NCI-H524 (cell line): ENCODE data around the gene MTFP1.
A peak's percentile ranks its signal among the peaks of the same experiment; 100 is the strongest.
"Not testable (repeated sequence)": the region's sequence is repeated elsewhere in the genome, so short reads cannot be mapped to it uniquely, and the experiment has no call there.

ENCODE experiments used
- DNase-seq, 2 experiments: peaks; one replicate each; lab custom pipeline; 2025; lab: John Stamatoyannopoulos, UW

MTFP1 gene

GRCh38 chr22:30425616-30426387, at the start of gene MTFP1:
Gene MTFP1 (plus strand): TSS chr22:30425768. CDS start chr22:30425880, 112 bp downstream.
- DNase-seq = peak; percentile 17 to 82

DNA sequence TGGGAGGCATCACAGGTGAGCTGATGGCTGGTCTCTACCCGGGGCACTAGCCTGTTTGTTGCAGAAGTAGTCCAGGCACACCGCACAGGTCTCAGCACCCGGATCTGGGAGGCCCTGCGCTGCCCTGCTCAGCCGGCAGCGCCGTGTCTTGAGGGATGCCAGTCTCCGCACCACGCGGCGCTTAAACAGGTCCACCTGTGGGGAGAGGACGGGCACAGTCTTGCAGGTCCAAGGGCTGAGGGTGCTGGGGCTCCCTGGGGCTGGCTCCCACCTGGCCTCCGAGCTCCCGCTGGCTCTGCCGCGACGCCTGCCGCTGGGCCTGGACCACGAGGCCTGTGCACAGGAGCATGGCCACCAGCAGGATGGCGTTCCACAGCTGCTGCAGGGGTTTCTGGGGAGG, 45.6 kb upstream of the MTFP1 start:
- no peak for DNase-seq

- DNase-seq = no peak
Observed at GRCh38 chr22:30381264-30381663, 44.3 kb upstream of the MTFP1 start.

- no peak for DNase-seq
Observed at GRCh38 chr22:30382340-30382739, 43.2 kb upstream of the MTFP1 start.

DNA sequence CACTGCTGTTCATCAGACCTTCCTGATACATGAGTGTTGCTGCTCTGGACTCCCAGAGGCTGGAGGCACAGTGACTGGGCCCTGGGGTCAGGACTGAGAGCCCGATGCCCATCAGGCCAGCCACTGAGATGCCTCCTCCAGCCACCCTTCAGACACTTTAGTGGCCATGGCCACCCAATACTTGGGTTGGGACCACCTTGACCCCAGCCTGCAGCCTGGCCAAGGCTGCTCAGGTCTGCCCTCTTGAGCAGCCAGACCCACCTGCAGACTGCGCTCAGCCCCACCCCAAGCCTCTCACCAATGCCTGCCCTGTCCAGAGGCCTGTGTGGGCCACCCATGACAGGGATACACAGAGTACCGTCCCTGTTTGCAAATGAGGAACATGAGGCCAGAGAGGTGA, 42.5 kb upstream of the MTFP1 start:
- no peak for DNase-seq

- no peak for DNase-seq
Observed at GRCh38 chr22:30385942-30386341, 39.6 kb upstream of the MTFP1 start.

GRCh38 chr22:30386608-30386959, 39.0 kb upstream of the MTFP1 start:
- DNase-seq = no peak

DNA sequence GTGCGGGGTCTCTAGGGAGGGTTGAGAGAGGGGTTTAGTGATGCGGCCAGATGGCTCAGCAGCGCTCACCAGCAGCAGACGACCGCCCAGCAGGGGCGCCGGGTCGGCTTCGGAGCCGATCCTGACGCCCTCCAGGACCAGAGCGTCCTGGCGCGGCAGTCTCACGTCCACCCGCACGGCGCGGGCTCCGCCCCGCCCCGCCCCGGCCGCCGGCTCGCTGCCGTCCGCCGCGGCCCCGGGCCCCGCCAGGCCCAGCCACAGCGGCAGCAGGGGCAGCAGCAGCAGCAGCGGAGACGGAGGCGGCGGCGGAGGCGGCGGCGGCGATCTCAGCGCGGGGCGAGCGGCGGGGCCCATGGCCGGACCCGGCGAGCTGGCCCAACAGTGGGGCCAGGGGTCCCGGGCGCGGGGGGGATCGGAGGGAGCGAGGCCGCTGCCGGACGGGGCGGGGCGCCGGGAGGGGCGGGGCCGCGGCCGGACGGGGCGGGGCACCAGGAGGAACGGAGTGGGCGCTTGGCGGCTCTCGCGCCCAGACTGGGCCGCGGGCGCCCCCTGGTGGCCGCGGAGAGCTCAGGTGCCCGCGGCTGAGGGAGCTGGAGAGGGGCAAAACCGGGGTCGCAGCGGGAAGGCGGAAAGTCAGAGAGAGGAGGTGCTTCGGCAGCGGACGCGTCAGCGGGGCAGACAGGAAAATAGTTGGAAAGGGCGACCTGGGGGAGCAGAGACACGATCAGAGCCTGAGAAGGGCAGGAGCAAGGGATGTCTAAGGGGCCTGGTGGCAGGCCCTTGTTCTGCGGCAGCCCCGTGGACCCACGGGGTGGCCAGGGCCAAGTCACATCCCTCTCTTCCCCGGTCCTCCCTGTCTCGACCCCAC, 38.4 kb upstream of the MTFP1 start, which contains the start of gene RNF215:
TSS of gene RNF215 (minus strand) at position 452 of the 868 bp plus-strand sequence. CDS start at position 354, 98 bp downstream.
- peak; percentile 87 to 93 for DNase-seq

GRCh38 chr22:30390974-30391691, 34.4 kb upstream of the MTFP1 start:
- DNase-seq = peak; percentile 86 to 94

GRCh38 chr22:30392661-30393321, 32.8 kb upstream of the MTFP1 start:
- peak; percentile 84 to 93 for DNase-seq

DNA sequence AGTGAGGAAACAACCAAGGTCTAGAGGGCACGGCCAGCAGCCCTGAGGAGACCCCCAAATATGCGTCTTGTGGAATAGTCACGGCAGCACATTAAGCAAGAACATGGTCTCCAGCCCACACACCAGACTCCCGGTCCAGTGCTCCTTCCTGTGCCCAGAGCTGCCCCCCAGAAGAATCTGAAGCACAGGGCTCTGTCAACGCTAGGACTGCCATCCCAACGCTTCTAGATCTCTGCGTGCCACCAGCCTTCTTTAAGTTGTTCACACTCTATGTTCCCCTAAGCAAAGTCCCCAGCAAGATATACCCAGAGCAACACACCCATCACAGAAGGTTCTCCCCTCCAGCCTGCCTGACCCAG, 32.3 kb upstream of the MTFP1 start:
- no peak for DNase-seq

GRCh38 chr22:30393885-30394284, 31.7 kb upstream of the MTFP1 start:
- no peak for DNase-seq

DNA sequence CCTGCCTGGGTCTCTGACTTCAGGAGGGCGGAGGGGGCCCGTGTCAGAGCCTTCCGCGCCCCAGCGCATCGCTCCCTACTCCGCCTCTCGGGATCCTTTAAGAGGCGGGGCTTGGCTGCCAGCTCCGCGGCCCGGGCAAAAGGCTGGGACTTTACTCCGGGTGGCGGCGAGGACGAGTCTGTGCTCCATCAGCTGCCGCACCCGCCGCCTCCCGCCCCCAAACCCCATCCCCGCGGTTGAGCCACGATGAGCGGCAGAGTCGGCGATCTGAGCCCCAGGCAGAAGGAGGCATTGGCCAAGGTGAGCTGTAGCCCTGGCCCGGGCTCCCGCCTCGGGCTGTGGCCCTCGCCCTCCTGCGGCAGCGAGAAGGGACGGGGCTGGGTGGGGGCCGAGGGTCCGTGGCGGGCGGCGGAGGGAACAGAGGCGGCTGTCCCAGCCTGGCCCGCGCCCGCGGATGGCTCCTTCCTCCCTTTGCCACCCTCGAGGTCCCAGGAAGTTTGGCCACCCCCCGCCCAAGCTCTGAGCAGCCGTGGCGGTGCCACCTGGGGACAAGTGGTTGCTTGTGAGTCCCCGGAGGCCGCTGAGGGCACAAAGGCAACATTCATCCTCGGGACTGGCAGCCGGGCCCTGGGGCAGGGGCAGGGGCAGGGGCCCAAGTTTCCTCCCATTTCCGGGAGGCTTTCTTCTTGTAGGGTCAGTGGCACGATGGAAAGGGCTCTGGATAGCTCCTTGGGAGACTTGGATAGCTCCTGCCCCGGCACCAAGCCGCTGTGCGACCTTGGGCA, 28.5 kb upstream of the MTFP1 start, which contains the start of gene SEC14L2:
TSS of gene SEC14L2 (plus strand) at position 148 of the 785 bp plus-strand sequence. CDS start at position 247, 99 bp downstream.
- DNase-seq = peak; percentile 57 to 75

DNA sequence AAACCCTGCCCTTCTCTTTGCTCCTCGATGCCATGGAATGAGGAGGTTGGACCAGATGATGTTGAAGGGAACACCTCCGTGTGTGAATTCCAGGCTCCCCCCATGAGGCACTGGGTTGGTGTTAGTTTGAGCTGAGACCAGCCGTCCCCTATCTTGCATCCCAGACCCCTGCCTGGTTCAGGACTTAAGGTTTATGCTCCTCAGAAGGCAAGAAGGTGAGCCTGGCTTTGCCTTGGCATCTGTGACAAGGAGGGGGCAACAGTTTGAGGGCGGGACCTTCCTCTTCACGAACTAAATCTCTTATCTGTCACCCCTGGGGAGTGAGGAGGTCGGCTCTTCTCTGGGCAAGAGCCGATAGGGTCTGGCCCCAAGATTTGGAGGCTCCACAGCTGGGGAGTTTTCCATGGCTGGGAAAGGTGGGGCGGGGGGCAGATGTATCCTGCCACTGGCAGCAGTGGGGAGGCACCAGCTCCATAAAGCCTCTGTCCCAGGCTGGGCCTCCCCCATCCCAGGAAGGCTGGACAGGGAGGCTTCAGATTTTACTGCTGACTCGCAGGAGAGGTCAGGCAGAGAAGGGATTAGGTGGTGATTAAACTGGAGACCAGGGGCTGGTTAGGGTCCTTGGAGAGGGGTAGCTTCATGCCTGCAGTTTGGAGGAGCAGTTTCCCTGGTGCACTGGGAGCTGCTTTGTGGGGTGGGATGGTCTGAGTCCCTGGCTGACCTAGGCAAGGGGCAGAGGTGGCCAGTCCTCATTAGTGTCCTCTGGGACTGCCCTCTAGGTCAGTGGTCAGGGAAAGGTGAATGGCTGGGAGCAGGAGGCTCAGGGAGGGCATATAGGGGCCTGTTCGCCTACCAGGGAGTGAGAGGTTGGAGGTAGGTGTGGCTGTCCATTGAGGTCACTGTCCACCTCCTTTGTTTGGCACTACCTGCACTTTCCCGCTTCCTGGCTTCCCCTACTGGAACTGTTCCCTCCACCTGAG, 27.6 kb upstream of the MTFP1 start:
- DNase-seq = peak in 1 of 2 experiments; percentile 39

GRCh38 chr22:30398685-30399680, 26.6 kb upstream of the MTFP1 start:
- DNase-seq = no peak

DNA sequence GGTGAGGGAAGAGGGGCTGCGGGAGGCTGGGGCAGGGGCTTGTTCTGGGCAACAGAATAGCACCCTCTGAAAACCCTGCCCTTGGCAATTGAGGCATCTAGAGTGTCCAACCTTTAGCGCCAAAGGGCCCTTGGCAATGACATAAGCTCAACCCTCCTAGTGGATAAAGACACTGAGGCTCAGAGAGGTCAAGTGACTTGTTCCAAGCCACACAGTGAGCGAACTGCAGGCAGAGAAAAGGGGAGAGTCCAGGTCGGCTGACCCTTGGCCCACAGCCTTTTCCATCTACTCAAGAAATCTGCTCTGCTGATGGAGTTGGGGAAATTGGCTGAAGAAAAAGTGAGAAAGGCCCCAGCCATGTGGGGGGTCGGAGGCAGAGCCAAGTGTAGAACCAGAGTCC, 25.9 kb upstream of the MTFP1 start:
- DNase-seq = no peak

- no peak for DNase-seq
Observed at GRCh38 chr22:30400159-30400558, 25.4 kb upstream of the MTFP1 start.

DNA sequence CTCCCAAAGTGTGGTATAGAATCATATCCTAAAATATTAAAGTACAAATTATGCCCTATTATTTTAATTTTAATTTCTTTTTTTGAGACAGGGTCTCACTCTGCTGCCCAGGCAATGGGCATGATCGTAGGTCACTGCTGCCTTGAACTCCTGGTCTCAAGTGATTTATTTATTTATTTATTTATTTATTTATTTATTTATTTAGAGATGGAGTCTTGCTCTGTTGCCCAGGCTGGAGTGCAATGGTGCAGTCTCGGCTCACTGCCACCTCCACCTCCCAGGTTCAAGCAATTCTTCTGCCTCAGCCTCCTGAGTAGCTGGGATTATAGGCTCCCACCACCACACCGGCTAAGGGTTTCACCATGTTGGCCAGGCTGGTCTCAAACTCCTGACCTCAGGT, 24.5 kb upstream of the MTFP1 start:
- not testable (repeated sequence) for DNase-seq
